ENCODE measurements around the gene ZC3H11A.
"Not testable (repeated sequence)": the region's sequence is repeated elsewhere in the genome, so short reads cannot be mapped to it uniquely, and the experiment has no call there.

The ZC3H11A gene

DNA sequence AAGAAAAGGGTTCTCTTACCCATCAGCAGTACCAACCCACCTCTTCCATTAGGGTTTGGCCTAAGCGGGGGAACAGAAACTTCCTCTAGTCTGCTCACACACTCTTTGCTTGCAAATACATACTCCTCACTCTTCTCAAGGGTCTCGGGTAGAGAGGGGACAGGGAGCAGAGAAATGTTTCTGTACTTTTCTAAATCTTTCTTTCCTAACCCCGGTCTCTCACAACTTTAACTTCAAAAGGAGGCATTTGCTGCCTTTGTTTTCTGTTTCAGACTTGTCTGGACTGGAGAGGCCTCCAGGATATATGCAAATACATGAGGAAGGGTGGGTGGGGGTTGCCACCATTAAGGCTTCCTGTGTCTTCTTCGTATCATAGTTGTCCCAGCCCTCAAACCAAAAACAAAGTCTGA is 41.0 kb upstream of the ZC3H11A start:
- H3K4me3 ChIP-seq (ENCODE audit: low read length) = peak overlapping the region; percentile 67
- TF ChIP-seq, protein P1, sequence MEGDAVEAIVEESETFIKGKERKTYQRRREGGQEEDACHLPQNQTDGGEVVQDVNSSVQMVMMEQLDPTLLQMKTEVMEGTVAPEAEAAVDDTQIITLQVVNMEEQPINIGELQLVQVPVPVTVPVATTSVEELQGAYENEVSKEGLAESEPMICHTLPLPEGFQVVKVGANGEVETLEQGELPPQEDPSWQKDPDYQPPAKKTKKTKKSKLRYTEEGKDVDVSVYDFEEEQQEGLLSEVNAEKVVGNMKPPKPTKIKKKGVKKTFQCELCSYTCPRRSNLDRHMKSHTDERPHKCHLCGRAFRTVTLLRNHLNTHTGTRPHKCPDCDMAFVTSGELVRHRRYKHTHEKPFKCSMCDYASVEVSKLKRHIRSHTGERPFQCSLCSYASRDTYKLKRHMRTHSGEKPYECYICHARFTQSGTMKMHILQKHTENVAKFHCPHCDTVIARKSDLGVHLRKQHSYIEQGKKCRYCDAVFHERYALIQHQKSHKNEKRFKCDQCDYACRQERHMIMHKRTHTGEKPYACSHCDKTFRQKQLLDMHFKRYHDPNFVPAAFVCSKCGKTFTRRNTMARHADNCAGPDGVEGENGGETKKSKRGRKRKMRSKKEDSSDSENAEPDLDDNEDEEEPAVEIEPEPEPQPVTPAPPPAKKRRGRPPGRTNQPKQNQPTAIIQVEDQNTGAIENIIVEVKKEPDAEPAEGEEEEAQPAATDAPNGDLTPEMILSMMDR (IDR thresholded peaks at IDR 0.05; ENCODE audit: low read depth, low read length, poor library complexity, severe bottlenecking) = no peak
- no peak for TF ChIP-seq EZH2phosphoT487 (IDR thresholded peaks at IDR 0.05; ENCODE audit: borderline replicate concordance, low read length)
- no peaks in the 10 kb centered on the region for H4K20me1 ChIP-seq (ENCODE audit: control insufficient read depth, insufficient read depth, low read depth, low read length)
- H3K9me2 ChIP-seq (replicated peaks; ENCODE audit: control insufficient read depth, low read length) = no peaks in the 10 kb centered on the region
- peaks cover 24% of the 10 kb centered on the region for H3K4me1 ChIP-seq (ENCODE audit: control insufficient read depth, low read length)
- H3K27ac ChIP-seq (ENCODE audit: low read depth, low read length) = peak overlapping the region; percentile 77
- no peaks in the 10 kb centered on the region for H3K36me3 ChIP-seq (ENCODE audit: control insufficient read depth, low read length)
- H3K79me2 ChIP-seq (ENCODE audit: control insufficient read depth, low read length) = no peaks in the 10 kb centered on the region
- no peaks in the 10 kb centered on the region for H3K9me3 ChIP-seq (ENCODE audit: control insufficient read depth, insufficient read depth, low read length)
- H3K27me3 ChIP-seq (ENCODE audit: control insufficient read depth, low read length) = no peaks in the 10 kb centered on the region
- peak overlapping the region; percentile 93 for H3K4me2 ChIP-seq (ENCODE audit: low read length)
- no peaks in the 10 kb centered on the region for H3F3A ChIP-seq (ENCODE audit: control insufficient read depth, insufficient read depth)

DNA sequence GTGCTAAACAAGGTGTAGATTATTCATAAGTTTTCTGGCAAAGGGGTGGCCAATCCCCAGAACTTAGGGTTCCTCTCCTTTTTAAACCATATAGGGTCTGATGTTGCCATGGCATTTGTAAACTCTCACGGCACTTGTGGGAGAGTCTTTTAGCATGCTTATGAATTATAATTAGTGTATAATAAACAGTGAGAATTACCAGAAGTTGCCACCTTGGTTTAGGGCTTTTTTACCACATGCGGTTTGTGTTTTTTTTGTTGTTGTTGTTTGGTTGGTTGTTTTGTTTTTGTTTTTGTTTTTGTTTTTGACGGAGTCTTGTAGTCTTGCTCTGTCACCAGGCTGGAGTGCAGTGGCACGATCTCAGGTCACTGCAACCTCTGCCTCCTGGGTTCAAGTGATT is 39.4 kb upstream of the ZC3H11A start:
- Histone ChIP-seq H3F3A (ENCODE audit: control insufficient read depth, insufficient read depth) (no peaks in the 10 kb centered on the region), H3K4me2 (ENCODE audit: low read length) (no peak overlapping the region), H3K9me3 (ENCODE audit: control insufficient read depth, insufficient read depth, low read length) (no peaks in the 10 kb centered on the region), H3K27ac (ENCODE audit: low read depth, low read length) (no peak overlapping the region), H3K9me2 (replicated peaks; ENCODE audit: control insufficient read depth, low read length) (no peaks in the 10 kb centered on the region), H3K79me2 (ENCODE audit: control insufficient read depth, low read length) (no peaks in the 10 kb centered on the region), H4K20me1 (ENCODE audit: control insufficient read depth, insufficient read depth, low read depth, low read length) (no peaks in the 10 kb centered on the region), H3K4me3 (ENCODE audit: low read length) (no peak overlapping the region), H3K36me3 (ENCODE audit: control insufficient read depth, low read length) (no peaks in the 10 kb centered on the region), H3K4me1 (ENCODE audit: control insufficient read depth, low read length) (peaks cover 24% of the 10 kb centered on the region), H3K27me3 (ENCODE audit: control insufficient read depth, low read length) (no peaks in the 10 kb centered on the region)
- TF ChIP-seq, protein P1 (IDR thresholded peaks at IDR 0.05; ENCODE audit: low read depth, low read length, poor library complexity, severe bottlenecking) = no peak
- TF ChIP-seq EZH2phosphoT487 (IDR thresholded peaks at IDR 0.05; ENCODE audit: borderline replicate concordance, low read length) = no peak

DNA sequence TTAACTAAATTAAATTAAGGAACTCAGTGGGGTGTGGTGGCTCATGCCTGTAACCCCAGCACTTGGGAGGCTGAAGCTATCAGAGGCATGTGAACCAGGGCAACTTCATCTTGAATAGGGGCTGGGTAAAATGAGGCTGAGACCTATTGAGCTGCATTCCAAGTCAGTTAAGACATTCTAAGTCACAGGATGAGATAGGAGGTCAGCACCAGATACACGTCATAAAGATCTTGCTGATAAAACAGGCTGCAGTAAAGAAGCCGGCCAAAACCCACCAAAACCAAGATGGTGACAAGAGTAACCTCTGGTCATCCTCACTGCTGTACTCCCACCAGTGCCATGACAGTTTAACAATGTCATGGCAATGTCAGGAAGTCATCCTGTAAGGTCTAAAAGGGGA is 36.7 kb upstream of the ZC3H11A start:
- not testable (repeated sequence) for H3K9me2 ChIP-seq (replicated peaks; ENCODE audit: control insufficient read depth, low read length); H3K4me3 ChIP-seq (ENCODE audit: low read length); H4K20me1 ChIP-seq (ENCODE audit: control insufficient read depth, insufficient read depth, low read depth, low read length); H3F3A ChIP-seq (ENCODE audit: control insufficient read depth, insufficient read depth); H3K27me3 ChIP-seq (ENCODE audit: control insufficient read depth, low read length); H3K27ac ChIP-seq (ENCODE audit: low read depth, low read length); H3K36me3 ChIP-seq (ENCODE audit: control insufficient read depth, low read length); H3K4me2 ChIP-seq (ENCODE audit: low read length); H3K9me3 ChIP-seq (ENCODE audit: control insufficient read depth, insufficient read depth, low read length); H3K79me2 ChIP-seq (ENCODE audit: control insufficient read depth, low read length)
- peaks cover 16% of the 10 kb centered on the region for H3K4me1 ChIP-seq (ENCODE audit: control insufficient read depth, low read length)

DNA sequence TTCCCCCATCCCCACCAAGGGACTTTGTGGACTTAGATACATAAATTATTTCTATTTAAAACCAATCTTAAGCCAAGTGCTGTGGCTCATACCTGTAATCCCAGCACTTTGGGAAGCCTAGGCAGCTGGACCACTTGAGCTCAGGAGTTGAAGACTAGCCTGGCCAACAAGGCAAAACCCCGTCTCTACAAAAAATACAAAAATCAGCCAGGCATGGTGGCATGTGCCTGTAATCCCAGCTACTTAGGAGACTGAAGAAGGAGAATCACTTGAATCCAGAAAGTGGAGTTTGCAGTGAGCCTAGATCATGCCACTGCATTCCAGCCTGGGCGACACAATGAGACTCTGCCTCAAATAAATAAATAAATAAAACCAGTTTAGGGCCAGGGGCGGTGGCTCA is 34.9 kb upstream of the ZC3H11A start:
- Histone ChIP-seq H3K36me3 (ENCODE audit: control insufficient read depth, low read length) (no peaks in the 10 kb centered on the region), H3K9me3 (ENCODE audit: control insufficient read depth, insufficient read depth, low read length) (no peaks in the 10 kb centered on the region), H3K4me1 (ENCODE audit: control insufficient read depth, low read length) (peaks cover 14% of the 10 kb centered on the region), H3K79me2 (ENCODE audit: control insufficient read depth, low read length) (no peaks in the 10 kb centered on the region), H3K4me2 (ENCODE audit: low read length) (no peak overlapping the region), H3K9me2 (replicated peaks; ENCODE audit: control insufficient read depth, low read length) (no peaks in the 10 kb centered on the region), H3K27ac (ENCODE audit: low read depth, low read length) (no peak overlapping the region), H3K4me3 (ENCODE audit: low read length) (no peak overlapping the region), H4K20me1 (ENCODE audit: control insufficient read depth, insufficient read depth, low read depth, low read length) (no peaks in the 10 kb centered on the region), H3K27me3 (ENCODE audit: control insufficient read depth, low read length) (no peaks in the 10 kb centered on the region), H3F3A (ENCODE audit: control insufficient read depth, insufficient read depth) (no peaks in the 10 kb centered on the region)
- TF ChIP-seq EZH2phosphoT487 (IDR thresholded peaks at IDR 0.05; ENCODE audit: borderline replicate concordance, low read length) = no peak
- TF ChIP-seq, protein P1 (IDR thresholded peaks at IDR 0.05; ENCODE audit: low read depth, low read length, poor library complexity, severe bottlenecking) = no peak

DNA sequence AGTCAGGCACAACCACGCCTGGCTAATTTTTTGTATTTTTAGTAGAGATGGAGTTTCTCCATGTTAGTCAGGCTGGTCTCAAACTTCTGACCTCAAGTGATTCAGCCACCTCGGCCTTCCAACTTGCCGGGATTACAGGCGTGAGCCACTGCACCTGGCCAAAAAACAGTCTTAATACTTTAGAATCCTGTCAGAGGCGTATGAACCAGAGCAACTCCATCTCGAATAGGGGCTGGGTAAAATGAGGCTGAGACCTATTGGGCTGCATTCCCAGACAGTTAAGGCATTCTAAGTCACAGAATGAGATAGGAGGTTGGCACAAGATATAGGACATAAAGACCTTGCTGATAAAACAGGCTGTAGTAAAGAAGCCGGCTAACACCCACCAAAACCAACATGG is 33.5 kb upstream of the ZC3H11A start:
- peaks cover 14% of the 10 kb centered on the region for H3K4me1 ChIP-seq (ENCODE audit: control insufficient read depth, low read length)
- H3K4me2 ChIP-seq (ENCODE audit: low read length); H3K9me2 ChIP-seq (replicated peaks; ENCODE audit: control insufficient read depth, low read length); H3K27me3 ChIP-seq (ENCODE audit: control insufficient read depth, low read length); H3K4me3 ChIP-seq (ENCODE audit: low read length); H3K36me3 ChIP-seq (ENCODE audit: control insufficient read depth, low read length); H4K20me1 ChIP-seq (ENCODE audit: control insufficient read depth, insufficient read depth, low read depth, low read length); H3K27ac ChIP-seq (ENCODE audit: low read depth, low read length); H3K9me3 ChIP-seq (ENCODE audit: control insufficient read depth, insufficient read depth, low read length); H3F3A ChIP-seq (ENCODE audit: control insufficient read depth, insufficient read depth); H3K79me2 ChIP-seq (ENCODE audit: control insufficient read depth, low read length): not testable (repeated sequence)

Data from DOHH2 (cell line).